ENCODE measurements around the gene UBXN4.

Gene UBXN4

DNA sequence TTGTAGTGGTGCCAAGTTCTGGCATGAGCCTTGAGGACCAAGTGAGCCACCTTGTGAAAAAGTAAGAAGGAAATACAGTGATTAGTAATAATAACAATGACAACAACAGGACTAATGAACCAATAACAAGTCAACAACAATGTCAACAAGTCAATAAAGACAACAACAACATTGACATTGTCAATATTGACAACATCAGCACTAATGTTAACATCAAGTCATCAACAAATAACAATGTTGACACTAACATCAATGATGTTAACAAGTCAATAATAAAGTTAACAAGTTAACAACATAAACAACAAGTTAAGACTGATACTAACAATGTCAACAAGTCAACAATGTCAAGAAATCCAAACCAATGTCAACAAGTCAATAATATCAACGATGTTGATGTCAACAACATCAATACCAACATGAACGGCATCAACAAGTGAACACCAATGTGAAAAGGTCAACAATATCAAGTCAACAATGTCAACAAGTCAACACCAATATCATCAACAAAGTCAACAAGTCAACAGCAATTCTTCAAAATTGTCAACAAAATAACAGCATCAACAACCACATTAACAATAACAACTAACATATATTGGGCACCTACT, 71.4 kb downstream of the UBXN4 start:
- no peak for DNase-seq

DNA sequence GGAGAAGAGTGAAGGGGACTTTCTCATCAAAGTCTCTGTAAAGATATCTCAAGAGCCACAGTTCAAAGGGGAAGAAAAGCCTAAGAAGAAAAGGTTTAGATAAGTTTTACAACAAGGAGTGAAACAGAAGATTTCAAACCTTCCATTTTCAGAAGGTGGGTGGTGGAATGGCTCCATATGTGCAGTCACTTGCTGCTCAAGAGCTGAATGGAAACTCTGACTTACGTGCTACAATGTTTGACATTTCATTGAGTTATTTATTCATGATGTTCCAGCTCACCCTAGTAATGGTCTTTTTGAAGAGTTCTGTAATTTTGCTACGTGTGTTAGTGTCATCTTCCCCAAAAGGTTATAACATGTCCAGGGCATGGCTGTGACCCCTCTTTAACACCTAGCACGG, 73.6 kb downstream of the UBXN4 start:
- DNase-seq: no peak

DNA sequence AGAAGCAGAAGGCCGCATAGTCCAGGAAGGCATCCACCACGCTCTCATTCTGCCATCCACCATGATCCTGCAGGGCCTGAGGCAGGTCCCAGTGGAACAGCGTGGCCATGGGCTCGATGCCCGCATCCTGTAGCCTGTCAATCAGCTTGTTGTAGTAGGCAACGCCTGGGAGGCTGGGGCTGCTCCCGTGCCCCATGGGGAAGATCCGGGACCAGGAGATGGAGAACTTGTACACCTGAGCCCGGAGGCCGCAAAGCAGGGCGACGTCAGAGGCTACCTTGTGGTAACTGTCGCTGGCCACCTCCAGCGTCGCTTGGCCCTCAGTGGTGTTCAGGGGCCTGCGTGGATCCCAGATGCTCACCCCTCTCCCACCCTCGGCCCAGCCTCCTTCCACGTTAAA, 75.8 kb downstream of the UBXN4 start:
- DNase-seq: no peak

DNA sequence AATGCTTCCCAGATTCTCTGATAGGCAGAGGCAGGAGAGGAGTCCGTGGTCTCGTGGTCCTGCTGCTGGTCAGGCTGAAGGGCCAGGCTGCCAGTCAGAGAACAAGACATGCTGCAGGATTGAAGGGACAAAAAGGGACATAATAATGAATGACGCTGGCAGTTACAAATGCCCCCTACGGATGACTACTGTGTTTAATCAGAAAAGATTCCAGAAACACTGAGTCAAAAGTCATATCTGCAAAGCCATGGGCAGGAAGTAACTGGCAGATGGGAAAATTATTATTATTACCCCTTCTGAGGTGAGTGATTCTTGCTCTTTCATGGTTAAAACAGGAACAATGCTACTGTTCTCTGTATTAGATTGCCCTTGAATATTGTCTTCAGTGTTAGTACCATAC, 76.3 kb downstream of the UBXN4 start:
- DNase-seq: no peak

DNA sequence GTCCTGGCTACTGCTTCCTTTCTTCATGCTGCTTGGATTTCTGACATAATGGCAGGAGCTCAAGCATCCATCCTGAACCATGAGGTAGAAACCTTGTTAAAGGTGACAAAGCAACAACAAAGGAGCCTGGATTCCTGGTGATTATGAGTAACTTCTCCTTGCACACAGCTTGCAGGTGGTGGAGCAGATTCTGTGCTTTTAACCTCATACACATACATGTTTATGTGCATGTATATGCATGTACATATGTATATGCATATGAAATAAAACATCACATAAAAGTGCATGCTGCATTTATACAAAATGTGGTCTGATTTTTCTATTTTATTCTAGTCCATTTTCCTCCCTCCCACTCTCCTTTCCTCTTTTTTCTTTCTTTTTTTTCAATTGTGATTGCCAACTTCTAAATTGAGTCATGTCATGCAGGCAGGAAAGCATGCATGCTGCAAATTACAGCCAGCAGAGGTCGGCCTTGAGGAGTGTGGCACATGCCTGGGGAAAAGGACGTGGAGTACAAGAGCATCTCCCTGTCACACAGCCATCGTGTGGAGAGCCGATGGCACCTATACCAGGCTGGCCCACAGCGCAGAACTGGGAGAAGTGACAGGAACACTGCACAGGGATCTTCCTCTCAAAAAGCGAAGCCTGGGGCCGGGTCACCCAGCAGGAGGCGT, 77.4 kb downstream of the UBXN4 start:
- peak; percentile 9 for DNase-seq

DNA sequence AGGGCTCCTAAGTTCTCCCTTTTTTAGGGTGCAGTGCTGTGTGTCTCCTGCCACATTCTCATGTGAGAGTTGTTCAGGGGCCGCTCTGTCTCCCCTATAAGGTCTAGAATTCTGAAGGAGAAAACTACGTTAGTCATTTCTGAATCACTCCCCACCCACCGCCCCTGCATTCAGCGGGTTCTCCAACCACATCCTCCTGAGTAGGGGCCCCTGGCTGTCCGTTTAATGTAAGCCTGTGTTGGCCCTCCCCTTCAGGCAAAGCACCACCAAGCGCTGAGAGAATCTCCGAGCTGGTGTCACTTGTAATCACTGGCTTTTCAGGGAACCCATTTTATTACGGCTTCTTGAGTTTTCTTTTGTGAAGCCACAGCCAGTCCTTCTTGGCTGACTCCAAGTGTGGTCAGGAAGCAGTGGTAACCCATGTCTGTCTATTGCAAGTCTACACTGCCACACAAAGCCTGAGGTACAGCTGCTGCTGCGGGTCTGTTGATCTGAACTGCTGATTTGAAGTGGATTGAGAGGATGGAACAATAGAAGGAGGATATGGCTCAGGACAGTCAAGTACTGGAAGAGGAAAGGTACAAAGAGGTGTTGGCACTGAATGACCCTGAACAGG, 78.5 kb downstream of the UBXN4 start:
- no peak for DNase-seq

DNA sequence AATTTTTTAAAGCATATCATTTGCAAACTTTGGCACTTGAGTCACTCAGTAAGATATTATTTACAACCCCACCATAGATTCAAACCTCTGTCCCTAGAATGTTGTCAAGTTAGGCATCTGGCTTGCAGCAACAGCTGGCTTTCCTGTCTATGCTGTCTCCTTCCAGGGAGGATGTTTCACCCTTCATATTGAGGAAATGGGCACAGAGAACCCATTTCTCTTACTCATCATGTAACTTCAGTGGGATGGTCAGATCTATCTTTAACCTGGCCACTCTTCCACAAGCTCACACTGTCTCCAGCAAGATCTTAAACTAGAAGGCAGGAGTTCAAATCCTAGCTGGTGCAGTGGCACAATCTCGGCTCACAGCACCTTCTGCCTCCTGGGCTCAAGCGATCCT, 79.5 kb downstream of the UBXN4 start:
- DNase-seq: no peak

DNA sequence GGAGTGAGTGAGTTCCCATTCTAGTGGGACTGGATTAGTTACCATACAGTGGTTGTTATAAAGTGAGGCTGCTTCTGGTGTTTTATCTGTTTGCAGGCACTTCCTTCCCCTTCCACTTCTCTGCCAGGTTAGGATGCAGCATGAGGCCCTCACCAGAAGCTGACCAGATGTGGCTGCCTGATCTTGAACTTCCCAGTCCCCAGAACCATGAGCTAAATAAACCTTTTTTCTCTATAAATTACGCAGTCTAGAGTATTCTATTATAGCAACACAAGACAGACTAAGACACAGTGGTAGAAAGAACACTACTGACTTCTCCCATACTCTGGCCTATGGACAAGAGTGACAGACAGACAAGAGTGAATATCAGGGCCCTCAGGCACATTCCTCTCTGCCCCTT, 81.2 kb downstream of the UBXN4 start:
- no peak for DNase-seq

DNA sequence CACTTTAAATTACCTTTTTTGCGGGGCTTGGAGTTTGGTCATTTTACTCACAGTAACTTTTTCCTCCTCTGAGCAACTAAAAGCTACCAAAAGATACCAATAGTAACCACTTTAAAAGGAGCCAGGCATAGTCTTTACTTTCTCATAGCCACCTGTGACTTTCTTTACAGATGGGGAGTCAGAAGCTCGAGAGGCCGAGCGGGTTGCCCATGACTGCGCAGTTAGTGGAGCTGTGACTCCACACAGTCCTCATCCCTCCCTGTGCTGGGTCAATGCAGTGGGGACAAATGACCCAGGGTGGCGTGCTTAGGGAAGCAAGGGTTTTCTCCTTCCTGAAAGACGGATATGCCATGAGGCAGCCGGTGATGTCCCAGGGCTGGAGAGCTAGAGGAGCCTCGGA, 83.5 kb downstream of the UBXN4 start:
- DNase-seq: no peak

DNA sequence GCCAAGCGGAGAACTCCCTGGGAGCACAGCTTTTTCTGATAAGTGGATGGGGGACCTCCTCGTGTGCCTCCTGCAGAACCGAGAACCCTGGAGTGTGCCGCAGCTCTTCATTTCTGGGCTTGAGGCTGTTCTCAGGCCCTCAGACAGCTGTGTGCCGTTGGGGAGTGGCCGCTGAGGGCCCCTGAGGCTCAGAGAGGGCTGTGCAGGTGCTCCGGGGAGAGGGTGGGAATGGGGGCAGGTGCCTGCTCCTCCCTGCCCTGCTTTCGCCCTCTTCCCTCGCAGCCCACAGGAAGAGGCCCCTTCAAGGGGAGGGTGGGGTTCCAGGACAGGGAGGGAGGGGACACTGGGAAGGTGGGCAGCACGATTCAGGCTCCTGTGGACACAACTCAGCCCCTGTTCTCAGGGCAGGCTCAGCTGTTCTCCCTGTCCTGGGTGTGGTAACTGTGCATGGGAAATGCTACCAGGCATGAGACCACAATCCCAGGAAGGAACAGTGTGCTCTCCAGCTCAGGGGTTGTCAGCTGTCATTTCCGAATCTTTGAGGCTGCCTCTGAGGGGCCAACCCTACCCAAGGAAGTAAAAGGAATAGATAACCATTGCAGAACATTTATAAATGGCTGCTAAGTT, 84.0 kb downstream of the UBXN4 start:
- DNase-seq: no peak

DNA sequence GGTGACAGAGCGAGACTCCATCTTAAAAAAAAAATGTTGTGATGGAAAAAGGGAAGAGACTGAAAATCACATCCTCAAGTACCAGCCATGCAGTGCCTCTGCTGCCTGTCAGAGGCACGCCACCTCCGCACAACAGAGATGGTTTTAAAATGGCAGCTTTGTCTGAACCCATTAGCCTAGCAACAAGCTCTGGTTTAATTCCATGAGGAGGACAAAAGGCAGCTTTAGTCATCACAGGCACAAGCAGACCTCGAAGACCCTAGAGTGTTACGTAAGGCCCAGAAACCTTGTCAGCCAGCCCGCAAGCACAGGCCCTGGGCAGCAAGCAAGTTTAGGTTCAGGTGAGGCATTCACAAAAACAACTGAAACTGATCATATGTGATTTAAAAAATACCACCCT, 84.9 kb downstream of the UBXN4 start:
- DNase-seq: no peak

DNA sequence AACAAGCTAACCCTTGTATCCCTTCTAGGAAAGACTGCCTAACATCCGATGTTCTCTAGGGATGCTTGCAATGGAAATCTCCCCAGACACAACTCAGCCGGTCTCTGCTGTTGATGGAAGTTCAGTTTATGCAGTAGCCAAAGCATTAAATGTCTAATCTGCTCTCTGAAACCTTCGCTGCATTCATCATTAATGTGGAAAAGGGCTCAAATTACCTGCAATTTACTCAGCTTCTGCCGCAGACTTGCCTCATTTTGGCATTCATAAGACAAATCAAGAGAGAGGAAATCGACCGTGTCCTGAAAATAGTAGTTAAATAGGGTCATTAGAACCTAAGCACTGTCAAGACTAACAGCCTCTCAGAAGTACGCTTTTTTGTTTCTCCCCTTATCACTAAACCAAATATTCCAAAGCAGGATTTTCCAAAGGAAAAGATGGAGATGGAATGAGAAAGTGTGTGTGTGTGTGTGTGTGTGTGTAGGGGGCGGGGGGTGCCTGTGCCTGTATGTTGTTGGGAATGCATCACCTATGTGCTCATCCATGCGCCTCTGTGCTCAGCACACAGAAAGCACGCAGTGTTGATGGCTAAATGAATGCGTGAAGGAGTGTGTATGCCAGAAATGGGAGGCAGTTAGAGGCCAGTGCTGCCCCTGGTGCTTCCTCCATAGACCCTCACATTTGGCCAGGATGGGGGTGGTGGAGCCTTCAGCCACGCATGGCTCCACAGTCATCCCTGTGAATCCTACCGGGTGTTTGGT, 87.9 kb downstream of the UBXN4 start:
- peak; percentile 52 for DNase-seq

DNA sequence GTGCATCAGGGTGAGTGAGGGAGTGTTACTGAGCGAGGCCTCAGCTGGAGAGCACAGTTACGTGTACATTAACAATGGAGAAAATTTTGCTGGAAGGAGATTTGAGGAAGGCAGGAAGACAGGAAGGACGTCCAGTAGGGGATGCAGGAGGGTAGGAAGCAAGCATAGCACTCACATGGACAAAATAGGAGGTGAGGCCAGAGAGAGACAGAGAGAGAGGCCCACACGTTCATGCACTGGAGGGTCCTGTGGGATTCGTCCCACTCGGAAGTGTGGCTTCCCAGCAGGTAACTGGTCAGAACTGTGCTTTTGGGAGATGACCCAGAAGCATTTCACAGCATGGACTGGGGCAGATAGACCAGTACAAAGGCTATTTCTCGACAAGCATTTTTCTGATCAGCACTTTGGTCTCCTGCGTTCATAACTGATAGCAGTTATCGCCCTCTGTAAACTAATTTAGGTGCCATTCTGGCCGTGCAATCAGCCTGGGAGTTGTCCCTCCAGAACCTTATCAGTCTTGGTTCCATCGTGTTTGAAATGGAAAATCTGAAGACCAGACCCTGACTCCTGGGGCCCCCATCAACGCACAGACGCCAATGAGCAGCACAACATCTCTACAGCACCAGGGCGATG, 89.6 kb downstream of the UBXN4 start:
- no peak for DNase-seq

DNA sequence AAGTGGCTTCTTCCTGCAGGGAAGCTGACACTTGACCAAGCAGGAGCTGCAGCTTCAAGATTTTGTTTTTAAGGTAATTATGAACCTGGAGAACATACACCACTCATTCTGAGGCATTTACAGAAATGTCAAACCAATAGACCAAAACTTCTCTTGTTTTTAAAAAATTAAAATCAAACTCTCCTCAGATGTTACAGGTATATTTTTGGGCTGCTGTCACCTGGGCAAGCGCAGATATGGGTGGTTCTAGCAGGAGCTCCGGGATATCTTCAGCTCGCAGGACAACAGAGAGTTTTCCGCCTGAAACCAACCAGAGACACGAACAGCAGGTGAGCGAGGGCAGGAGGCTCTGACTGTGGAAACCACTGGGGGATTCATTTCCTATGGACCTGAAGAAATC, 91.2 kb downstream of the UBXN4 start:
- DNase-seq: no peak

Measured in NCI-H2171 treated with DMSO at 0.1 percent for 48 hours (cell line).